ENCODE measurements around the gene MED15. TPM values are rescaled to one million over a fixed set of nuclear protein-coding genes. Genes with fewer than 3 reads are reported as not detected.
"Not testable (repeated sequence)": the region's sequence is repeated elsewhere in the genome, so short reads cannot be mapped to it uniquely, and the experiment has no call there.

MED15 gene
- total RNA-seq, 1 donor from 2014 or later, result 83.6 TPM

- no peak for DNase-seq
- H3K9me3 Mint-ChIP-seq (ENCODE audit: unreplicated experiment), result peaks cover 4% of the 10 kb centered on the region
- H3K4me3 Mint-ChIP-seq (ENCODE audit: unreplicated experiment), result no peak overlapping the region
- peaks cover 4% of the 10 kb centered on the region for H3K27me3 Mint-ChIP-seq (ENCODE audit: unreplicated experiment)
- no peak overlapping the region for H3K27ac Mint-ChIP-seq (ENCODE audit: unreplicated experiment)
- no peaks in the 10 kb centered on the region for H3K36me3 Mint-ChIP-seq (ENCODE audit: unreplicated experiment)
- no peaks in the 10 kb centered on the region for H3K4me1 Mint-ChIP-seq (ENCODE audit: low read depth, unreplicated experiment)
- no peak for TF ChIP-seq CTCF (IDR thresholded peaks at IDR 0.05; ENCODE audit: partially characterized antibody, unreplicated experiment)
Observed at GRCh38 chr22:20589614-20590476, 82.4 kb downstream of the MED15 start.

GRCh38 chr22:20590477-20591294, 83.3 kb downstream of the MED15 start:
- Mint-ChIP-seq H3K4me3 (ENCODE audit: unreplicated experiment) (no peak overlapping the region), H3K36me3 (ENCODE audit: unreplicated experiment) (no peaks in the 10 kb centered on the region), H3K27ac (ENCODE audit: unreplicated experiment) (no peak overlapping the region), H3K27me3 (ENCODE audit: unreplicated experiment) (peaks cover 4% of the 10 kb centered on the region), H3K9me3 (ENCODE audit: unreplicated experiment) (peaks cover 3% of the 10 kb centered on the region), H3K4me1 (ENCODE audit: low read depth, unreplicated experiment) (no peaks in the 10 kb centered on the region)
- no peak for TF ChIP-seq CTCF (IDR thresholded peaks at IDR 0.05; ENCODE audit: partially characterized antibody, unreplicated experiment)
- DNase-seq, result no peak

- Mint-ChIP-seq H3K9me3 (ENCODE audit: unreplicated experiment) (peaks cover 3% of the 10 kb centered on the region), H3K36me3 (ENCODE audit: unreplicated experiment) (no peaks in the 10 kb centered on the region), H3K27me3 (ENCODE audit: unreplicated experiment) (peaks cover 4% of the 10 kb centered on the region), H3K27ac (ENCODE audit: unreplicated experiment) (no peak overlapping the region), H3K4me1 (ENCODE audit: low read depth, unreplicated experiment) (no peaks in the 10 kb centered on the region), H3K4me3 (ENCODE audit: unreplicated experiment) (no peak overlapping the region)
- no peak for TF ChIP-seq CTCF (IDR thresholded peaks at IDR 0.05; ENCODE audit: partially characterized antibody, unreplicated experiment)
- DNase-seq, result no peak
Observed at GRCh38 chr22:20591295-20591645, 83.9 kb downstream of the MED15 start.

GRCh38 chr22:20591660-20592310, 84.4 kb downstream of the MED15 start:
- Mint-ChIP-seq H3K9me3 (ENCODE audit: unreplicated experiment) (peaks cover 3% of the 10 kb centered on the region), H3K36me3 (ENCODE audit: unreplicated experiment) (no peaks in the 10 kb centered on the region), H3K27ac (ENCODE audit: unreplicated experiment) (no peak overlapping the region), H3K27me3 (ENCODE audit: unreplicated experiment) (peaks cover 4% of the 10 kb centered on the region), H3K4me1 (ENCODE audit: low read depth, unreplicated experiment) (no peaks in the 10 kb centered on the region), H3K4me3 (ENCODE audit: unreplicated experiment) (no peak overlapping the region)
- no peak for DNase-seq
- no peak for TF ChIP-seq CTCF (IDR thresholded peaks at IDR 0.05; ENCODE audit: partially characterized antibody, unreplicated experiment)

GRCh38 chr22:20594038-20594437, 86.6 kb downstream of the MED15 start:
- not testable (repeated sequence) for H3K9me3 Mint-ChIP-seq (ENCODE audit: unreplicated experiment); H3K27ac Mint-ChIP-seq (ENCODE audit: unreplicated experiment); DNase-seq; H3K27me3 Mint-ChIP-seq (ENCODE audit: unreplicated experiment); H3K36me3 Mint-ChIP-seq (ENCODE audit: unreplicated experiment); H3K4me3 Mint-ChIP-seq (ENCODE audit: unreplicated experiment); H3K4me1 Mint-ChIP-seq (ENCODE audit: low read depth, unreplicated experiment)

- not testable (repeated sequence) for DNase-seq; H3K9me3 Mint-ChIP-seq (ENCODE audit: unreplicated experiment); H3K27me3 Mint-ChIP-seq (ENCODE audit: unreplicated experiment); H3K27ac Mint-ChIP-seq (ENCODE audit: unreplicated experiment); H3K4me1 Mint-ChIP-seq (ENCODE audit: low read depth, unreplicated experiment); H3K36me3 Mint-ChIP-seq (ENCODE audit: unreplicated experiment); H3K4me3 Mint-ChIP-seq (ENCODE audit: unreplicated experiment)
Observed at GRCh38 chr22:20594486-20594885, 87.1 kb downstream of the MED15 start.
